ENCODE data around the gene PARD6B. TPM values are rescaled to one million over a fixed set of nuclear protein-coding genes. Genes with fewer than 3 reads are reported as not detected.
"Not testable (repeated sequence)": the region's sequence is repeated elsewhere in the genome, so short reads cannot be mapped to it uniquely, and the experiment has no call there.

The PARD6B gene
- total RNA-seq, 1 donor from 2014 or later: 4.7 TPM

DNA sequence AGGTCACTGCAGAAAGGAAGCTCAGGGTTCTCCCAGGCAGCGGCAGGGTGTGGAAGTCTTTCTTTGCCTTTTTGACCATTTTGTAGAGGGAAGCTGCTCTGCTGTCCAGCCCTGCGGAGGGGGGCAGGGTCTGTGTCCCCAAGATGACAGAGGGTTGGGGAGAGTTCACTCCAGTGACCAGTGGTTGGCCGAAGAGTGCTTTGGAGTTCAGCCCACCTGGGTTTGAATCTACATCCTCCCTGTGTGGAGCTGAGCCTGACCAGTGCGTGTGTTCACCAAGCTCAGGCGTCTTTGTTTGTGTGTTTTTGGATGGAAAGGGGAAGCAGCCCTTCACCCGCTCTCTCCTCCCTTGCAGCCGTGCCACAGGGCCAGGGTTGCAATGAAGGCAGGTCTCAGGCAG, 37.6 kb downstream of the PARD6B start:
- H3K36me3 Mint-ChIP-seq (ENCODE audit: low read depth); H3K27me3 Mint-ChIP-seq (ENCODE audit: low read depth); intact Hi-C loops (cut with micrococcal nuclease); DNase-seq (ENCODE audit: low spot score); H3K4me3 Mint-ChIP-seq (ENCODE audit: low read depth); H3K27ac Mint-ChIP-seq; H3K4me1 Mint-ChIP-seq (ENCODE audit: low read depth); H3K9me3 Mint-ChIP-seq: not testable (repeated sequence)

DNA sequence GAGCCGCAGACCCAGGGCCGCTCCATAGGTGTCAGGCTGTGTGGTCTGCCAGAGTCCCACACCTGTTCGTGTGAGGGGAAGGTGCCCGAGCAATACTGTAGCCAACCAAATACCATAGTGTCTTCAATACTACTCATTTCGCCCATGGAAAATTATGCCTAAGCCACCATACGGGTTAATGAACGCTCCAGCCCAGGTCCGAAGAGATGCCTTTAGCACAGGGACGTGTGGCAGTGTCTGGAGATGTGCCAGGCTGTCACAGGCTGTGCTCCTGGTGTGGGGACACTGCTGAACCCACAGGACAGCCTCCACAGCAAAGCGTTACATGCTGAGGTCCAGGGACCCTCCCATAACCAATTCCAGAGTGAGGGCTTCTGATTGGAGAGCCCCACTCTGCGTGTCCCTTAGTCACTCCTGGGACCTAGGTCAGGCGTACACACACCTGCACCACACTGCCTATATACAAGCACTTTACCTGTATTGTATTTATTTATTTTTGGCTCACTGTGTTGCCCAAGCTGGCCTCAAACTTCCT, 38.2 kb downstream of the PARD6B start:
- intact Hi-C loops (cut with micrococcal nuclease); H3K27ac Mint-ChIP-seq; H3K36me3 Mint-ChIP-seq (ENCODE audit: low read depth); H3K4me3 Mint-ChIP-seq (ENCODE audit: low read depth); DNase-seq (ENCODE audit: low spot score); H3K27me3 Mint-ChIP-seq (ENCODE audit: low read depth); H3K9me3 Mint-ChIP-seq; H3K4me1 Mint-ChIP-seq (ENCODE audit: low read depth): not testable (repeated sequence)

DNA sequence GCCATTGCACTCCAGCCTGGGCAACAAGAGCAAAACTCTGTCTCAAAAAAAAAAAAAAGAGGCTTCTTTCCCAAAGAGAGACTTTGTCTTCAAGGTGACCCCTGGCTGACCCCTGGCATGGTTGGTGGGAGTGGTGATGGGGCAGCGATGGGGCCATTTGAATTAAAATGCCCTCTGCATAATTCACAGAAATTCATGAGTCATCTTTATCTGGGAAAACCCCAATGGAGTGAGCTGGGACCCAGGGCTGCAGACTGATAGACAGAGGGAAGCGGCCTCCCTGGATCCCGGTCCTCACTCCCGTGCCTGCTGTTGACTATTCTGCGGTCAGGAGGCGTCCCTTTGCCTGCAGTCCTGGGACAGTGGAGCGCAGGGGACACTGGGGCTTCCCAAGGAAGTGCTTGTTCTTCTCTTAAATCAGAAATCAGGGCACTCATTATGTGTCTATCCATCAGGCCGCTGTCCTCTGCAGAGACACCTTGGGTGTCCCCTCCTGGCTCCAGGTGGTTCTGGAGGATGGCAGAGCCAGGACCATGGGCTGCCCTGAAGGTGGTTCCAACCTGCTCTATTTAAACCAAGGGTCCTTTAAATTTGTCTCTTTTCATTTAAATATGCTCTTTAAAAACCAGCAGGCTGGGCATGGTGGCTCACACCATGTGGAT, 40.2 kb downstream of the PARD6B start:
- intact Hi-C loops (cut with micrococcal nuclease); DNase-seq (ENCODE audit: low spot score); H3K4me3 Mint-ChIP-seq (ENCODE audit: low read depth); H3K36me3 Mint-ChIP-seq (ENCODE audit: low read depth); H3K27ac Mint-ChIP-seq; H3K27me3 Mint-ChIP-seq (ENCODE audit: low read depth); H3K9me3 Mint-ChIP-seq; H3K4me1 Mint-ChIP-seq (ENCODE audit: low read depth): not testable (repeated sequence)

DNA sequence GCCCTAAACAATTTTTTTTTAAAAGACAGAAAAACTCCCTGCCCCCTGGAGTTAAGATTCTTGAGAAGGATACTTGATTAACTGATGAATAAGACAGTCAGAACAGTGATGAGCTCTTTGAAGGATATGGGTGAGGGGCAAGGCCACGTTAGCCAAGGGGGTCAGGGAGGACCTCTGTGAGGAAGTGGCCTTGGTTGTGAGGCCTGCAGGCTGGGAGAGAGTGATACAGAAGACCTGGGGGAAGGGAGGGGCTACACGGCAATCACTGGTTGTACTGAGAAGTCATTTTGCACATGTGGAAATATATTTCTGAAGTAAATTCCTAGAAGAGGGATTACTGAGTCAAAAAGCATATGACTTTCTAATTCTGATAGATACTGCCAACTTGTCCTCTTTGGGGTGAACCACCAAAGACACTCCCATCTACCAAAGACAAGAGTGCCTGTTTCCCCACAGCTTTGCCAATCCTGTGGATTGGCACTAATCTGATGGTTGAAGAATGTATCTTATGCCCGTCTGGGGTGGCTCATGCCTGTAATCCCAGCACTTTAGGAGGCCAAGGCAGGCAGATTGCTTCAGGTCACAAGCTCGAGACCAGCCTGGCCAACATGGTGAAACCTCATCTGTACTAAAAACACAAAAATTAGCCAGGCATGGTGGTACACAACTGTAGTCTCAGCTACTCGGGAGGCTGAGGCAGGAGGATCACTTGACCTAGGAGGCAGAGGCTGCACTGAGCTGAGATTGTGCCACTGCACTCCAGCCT, 41.2 kb downstream of the PARD6B start:
- no peaks in the 10 kb centered on the region for H3K9me3 Mint-ChIP-seq

DNA sequence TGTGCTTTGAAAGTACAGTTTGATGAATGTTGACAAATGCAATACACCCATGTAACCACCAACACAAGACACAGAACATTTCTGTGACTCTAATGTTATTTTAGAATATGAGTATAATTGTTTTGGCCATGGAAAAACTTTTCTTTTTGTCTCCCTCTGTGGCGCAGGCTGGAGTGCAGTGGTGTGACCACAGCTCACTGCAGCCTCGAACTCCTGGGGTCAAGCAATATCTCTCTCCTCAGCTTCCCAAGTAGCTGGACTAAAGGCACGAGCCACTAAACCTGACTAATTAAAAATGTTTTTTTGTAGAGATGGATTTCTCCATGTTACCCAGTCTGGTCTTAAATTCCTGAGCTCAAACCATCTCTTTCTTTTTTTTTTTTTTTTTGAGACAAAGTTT, 43.1 kb downstream of the PARD6B start:
- no peak for DNase-seq (ENCODE audit: low spot score)
- H3K27ac Mint-ChIP-seq: no peak overlapping the region
- no peak overlapping the region for H3K4me3 Mint-ChIP-seq (ENCODE audit: low read depth)
- intact Hi-C loops (cut with micrococcal nuclease): no loop called here
- H3K4me1 Mint-ChIP-seq (ENCODE audit: low read depth): no peaks in the 10 kb centered on the region
- H3K36me3 Mint-ChIP-seq (ENCODE audit: low read depth): no peaks in the 10 kb centered on the region
- H3K27me3 Mint-ChIP-seq (ENCODE audit: low read depth): peaks cover 3% of the 10 kb centered on the region
- no peaks in the 10 kb centered on the region for H3K9me3 Mint-ChIP-seq

More for the DNA sequence above, 41.2 kb downstream of the PARD6B start:
- no peak for DNase-seq (ENCODE audit: low spot score)
- H3K27ac Mint-ChIP-seq: no peak overlapping the region
- H3K4me1 Mint-ChIP-seq (ENCODE audit: low read depth): no peaks in the 10 kb centered on the region
- no peaks in the 10 kb centered on the region for H3K36me3 Mint-ChIP-seq (ENCODE audit: low read depth)
- H3K4me3 Mint-ChIP-seq (ENCODE audit: low read depth): no peak overlapping the region
- intact Hi-C loops (cut with micrococcal nuclease): no loop called here
- H3K27me3 Mint-ChIP-seq (ENCODE audit: low read depth): no peaks in the 10 kb centered on the region

DNA sequence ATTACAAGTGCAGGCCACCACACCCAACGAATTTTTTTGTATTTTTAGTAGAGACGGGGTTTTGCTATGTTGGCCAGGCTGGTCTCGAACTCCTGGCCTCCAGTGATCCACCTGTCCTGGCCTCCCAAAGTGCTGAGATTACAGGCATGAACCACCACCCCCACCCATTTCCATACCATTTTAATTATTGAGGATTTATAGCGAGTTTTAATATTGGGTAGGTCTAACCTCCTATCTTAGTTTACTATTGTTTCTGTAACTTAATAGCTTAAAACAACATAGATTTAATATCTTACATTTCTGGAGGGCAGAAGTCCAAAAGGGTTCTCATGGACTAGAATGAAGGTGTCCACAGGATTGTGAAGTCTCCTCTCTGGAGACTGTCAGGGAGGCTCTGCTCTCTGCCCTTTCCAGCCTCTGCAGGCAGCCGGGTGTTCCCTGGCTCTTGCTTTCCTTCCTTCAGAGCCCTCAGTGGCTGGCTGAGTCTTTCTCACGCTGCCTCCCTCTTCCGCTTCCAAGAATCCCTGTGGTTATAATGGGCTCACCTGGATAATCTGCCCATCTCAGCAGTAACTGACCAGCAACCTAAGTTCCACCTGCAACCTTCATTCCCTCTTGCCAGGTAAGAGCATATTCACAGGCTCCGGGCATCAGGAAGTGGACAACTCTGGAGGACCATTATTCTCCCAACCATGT, 44.9 kb downstream of the PARD6B start:
- Mint-ChIP-seq H3K36me3 (ENCODE audit: low read depth) (no peaks in the 10 kb centered on the region), H3K9me3 (no peaks in the 10 kb centered on the region), H3K4me3 (ENCODE audit: low read depth) (no peak overlapping the region), H3K4me1 (ENCODE audit: low read depth) (no peaks in the 10 kb centered on the region), H3K27ac (no peak overlapping the region), H3K27me3 (ENCODE audit: low read depth) (peaks cover 6% of the 10 kb centered on the region)
- intact Hi-C loops (cut with micrococcal nuclease): no loop called here
- no peak for DNase-seq (ENCODE audit: low spot score)

DNA sequence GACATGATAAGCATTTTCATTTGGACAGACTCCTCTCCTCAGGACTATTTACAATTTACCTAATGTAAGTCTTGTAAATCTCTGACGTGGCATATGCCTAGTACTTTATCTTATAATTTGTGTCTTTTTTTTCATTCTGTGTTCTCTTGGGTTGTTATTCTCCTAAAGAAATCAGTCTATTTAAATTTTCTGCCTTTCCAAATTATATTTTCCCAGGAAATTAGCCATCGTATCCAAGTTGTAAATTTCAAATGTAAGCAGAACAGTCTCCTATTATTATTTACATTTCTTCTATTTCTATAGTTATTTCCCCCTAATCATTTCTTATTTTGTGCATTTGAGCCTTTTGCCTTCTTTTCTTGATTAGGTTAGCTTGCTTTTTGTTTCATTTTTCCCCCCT, 46.0 kb downstream of the PARD6B start:
- H3K27me3 Mint-ChIP-seq (ENCODE audit: low read depth): peaks cover 6% of the 10 kb centered on the region
- no peak for DNase-seq (ENCODE audit: low spot score)
- H3K9me3 Mint-ChIP-seq: no peaks in the 10 kb centered on the region
- H3K4me1 Mint-ChIP-seq (ENCODE audit: low read depth): no peaks in the 10 kb centered on the region
- intact Hi-C loops (cut with micrococcal nuclease): no loop called here
- no peak overlapping the region for H3K27ac Mint-ChIP-seq
- H3K4me3 Mint-ChIP-seq (ENCODE audit: low read depth): no peak overlapping the region
- no peaks in the 10 kb centered on the region for H3K36me3 Mint-ChIP-seq (ENCODE audit: low read depth)

DNA sequence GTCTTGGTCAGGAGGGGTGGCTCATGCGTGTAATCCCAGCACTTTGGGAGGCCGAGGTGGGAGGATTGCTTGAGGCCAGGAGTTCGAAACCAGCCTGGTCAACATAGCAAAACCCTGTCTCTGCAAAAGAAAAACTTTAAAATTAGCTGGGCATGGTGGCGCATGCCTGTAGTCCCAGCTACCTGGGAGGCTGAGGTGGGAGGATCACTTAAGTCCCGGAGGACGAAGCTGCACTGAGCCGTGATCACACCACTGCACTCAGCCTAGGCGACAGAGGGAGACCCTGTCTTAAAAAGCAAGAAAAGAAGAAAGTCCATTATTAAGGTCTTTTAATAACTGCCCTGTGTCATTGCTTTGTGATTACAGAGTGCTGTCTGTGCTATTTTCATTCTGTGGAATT, 47.6 kb downstream of the PARD6B start:
- H3K9me3 Mint-ChIP-seq; DNase-seq (ENCODE audit: low spot score); intact Hi-C loops (cut with micrococcal nuclease); H3K27me3 Mint-ChIP-seq (ENCODE audit: low read depth); H3K4me1 Mint-ChIP-seq (ENCODE audit: low read depth); H3K4me3 Mint-ChIP-seq (ENCODE audit: low read depth); H3K36me3 Mint-ChIP-seq (ENCODE audit: low read depth); H3K27ac Mint-ChIP-seq: not testable (repeated sequence)

DNA sequence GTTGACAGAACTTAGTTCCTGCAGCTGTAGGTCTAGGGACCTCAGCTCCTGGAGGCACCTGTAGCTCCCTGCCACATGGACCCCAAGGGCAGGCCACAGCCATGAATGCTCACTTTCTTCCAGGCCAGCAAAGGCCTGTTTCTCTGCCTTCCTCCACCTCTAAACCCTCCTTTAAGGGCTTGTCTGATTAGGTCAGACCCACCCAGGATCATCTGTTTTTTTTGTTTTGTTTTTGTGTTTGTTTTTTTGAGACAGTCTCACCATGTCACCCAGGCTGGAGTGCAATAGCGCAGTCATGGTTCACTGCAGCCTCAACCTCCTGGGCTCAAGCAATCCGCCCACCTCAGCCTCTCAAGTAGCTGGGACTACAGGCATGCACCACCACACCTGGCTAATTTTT, 52.0 kb downstream of the PARD6B start:
- Mint-ChIP-seq H3K27me3 (ENCODE audit: low read depth) (peaks cover 6% of the 10 kb centered on the region), H3K36me3 (ENCODE audit: low read depth) (no peaks in the 10 kb centered on the region), H3K27ac (no peak overlapping the region), H3K4me1 (ENCODE audit: low read depth) (no peaks in the 10 kb centered on the region), H3K4me3 (ENCODE audit: low read depth) (no peak overlapping the region), H3K9me3 (no peaks in the 10 kb centered on the region)
- no peak for DNase-seq (ENCODE audit: low spot score)
- intact Hi-C loops (cut with micrococcal nuclease): no loop called here

DNA sequence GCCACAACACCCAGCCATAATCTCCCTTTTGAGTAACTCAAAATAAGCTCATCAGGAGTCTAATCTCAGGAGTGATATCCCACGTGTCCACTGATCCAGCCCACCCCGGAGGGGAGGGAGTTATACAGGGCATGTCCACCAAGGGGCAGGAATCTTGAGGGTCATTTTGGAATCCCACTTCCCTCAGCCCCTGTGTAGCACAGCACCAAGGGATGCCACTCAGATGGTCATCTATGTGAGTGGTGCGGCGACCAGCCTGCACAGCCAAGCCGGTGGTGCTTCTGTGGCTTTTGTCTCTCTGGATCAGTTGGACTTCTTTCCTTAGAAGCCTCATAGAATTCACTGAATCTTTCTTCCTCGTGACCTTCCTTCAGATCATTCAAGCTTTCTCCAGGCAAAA, 52.5 kb downstream of the PARD6B start:
- Mint-ChIP-seq H3K9me3 (no peaks in the 10 kb centered on the region), H3K27ac (no peak overlapping the region), H3K4me3 (ENCODE audit: low read depth) (no peak overlapping the region), H3K27me3 (ENCODE audit: low read depth) (peaks cover 6% of the 10 kb centered on the region), H3K4me1 (ENCODE audit: low read depth) (no peaks in the 10 kb centered on the region), H3K36me3 (ENCODE audit: low read depth) (no peaks in the 10 kb centered on the region)
- no peak for DNase-seq (ENCODE audit: low spot score)
- intact Hi-C loops (cut with micrococcal nuclease): no loop called here

DNA sequence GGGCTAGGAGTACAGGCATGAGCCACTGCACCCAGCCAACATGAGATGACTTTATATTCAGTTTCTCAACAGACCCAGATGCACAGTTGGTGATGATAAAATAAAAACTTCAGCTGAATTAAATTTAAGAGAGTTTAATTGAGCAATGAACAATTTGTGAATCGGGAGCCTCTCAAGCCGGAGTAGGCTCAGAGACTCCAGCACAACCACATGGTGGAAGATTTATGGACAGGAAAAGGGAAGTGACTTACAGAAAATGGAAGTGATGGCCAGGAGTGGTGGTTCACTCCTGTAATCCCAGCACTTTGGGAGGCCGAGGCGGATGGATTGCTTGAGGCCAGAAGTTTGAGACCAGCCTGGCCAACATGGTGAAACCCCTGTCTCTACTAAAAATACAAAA, 53.1 kb downstream of the PARD6B start:
- H3K4me1 Mint-ChIP-seq (ENCODE audit: low read depth): no peaks in the 10 kb centered on the region
- peaks cover 3% of the 10 kb centered on the region for H3K27me3 Mint-ChIP-seq (ENCODE audit: low read depth)
- no peak overlapping the region for H3K4me3 Mint-ChIP-seq (ENCODE audit: low read depth)
- no peak for DNase-seq (ENCODE audit: low spot score)
- no peak overlapping the region for H3K27ac Mint-ChIP-seq
- intact Hi-C loops (cut with micrococcal nuclease): no loop called here
- H3K36me3 Mint-ChIP-seq (ENCODE audit: low read depth): no peaks in the 10 kb centered on the region
- no peaks in the 10 kb centered on the region for H3K9me3 Mint-ChIP-seq

DNA sequence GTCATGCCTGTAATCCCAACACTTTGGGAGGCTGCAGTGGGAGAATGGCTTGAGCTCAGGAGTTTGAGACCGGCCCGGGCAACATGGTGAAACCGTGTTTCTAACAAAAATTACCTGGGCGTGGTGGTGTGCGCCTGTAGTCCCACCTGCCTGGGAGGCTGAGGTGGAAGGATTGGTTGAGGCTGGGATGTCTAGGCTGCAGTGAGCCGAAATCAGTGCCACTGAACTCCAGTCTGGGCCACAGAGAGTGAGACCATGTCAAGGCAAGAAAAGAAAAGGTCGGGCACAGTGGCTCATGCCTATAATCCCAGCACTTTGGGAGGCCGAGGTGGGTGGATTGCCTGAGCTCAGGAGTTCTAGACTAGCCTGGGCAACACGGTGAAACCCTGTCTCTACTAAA, 55.3 kb downstream of the PARD6B start:
- Mint-ChIP-seq H3K4me1 (ENCODE audit: low read depth) (peaks cover 6% of the 10 kb centered on the region), H3K36me3 (ENCODE audit: low read depth) (no peaks in the 10 kb centered on the region), H3K9me3 (no peaks in the 10 kb centered on the region), H3K27ac (no peak overlapping the region), H3K27me3 (ENCODE audit: low read depth) (no peaks in the 10 kb centered on the region), H3K4me3 (ENCODE audit: low read depth) (no peak overlapping the region)
- DNase-seq (ENCODE audit: low spot score): no peak
- intact Hi-C loops (cut with micrococcal nuclease): no loop called here

DNA sequence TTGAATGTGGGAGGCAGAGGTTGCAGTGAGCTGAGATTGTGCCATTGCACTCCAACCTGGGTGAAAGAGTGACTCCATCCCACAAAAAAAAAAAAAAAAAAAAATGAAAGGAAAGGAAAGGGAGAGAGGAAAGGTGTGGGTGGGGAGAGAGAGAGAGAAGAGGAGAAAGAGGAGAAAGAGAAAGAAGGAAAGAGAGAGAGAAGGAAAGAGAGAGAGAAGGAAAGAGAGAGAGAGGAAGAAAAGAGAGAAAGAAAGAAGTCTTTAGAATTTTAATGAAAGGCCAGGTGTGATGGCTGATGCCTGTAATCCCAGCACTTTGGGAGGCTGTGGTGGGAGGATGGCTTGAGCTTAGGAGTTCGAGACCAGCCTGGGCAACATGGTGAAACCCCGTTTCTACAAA, 55.8 kb downstream of the PARD6B start:
- Mint-ChIP-seq H3K36me3 (ENCODE audit: low read depth) (no peaks in the 10 kb centered on the region), H3K4me3 (ENCODE audit: low read depth) (no peak overlapping the region), H3K27me3 (ENCODE audit: low read depth) (no peaks in the 10 kb centered on the region), H3K9me3 (no peaks in the 10 kb centered on the region), H3K27ac (no peak overlapping the region), H3K4me1 (ENCODE audit: low read depth) (peaks cover 6% of the 10 kb centered on the region)
- no peak for DNase-seq (ENCODE audit: low spot score)
- intact Hi-C loops (cut with micrococcal nuclease): no loop called here
